GM15510 (cell line): ENCODE data around the gene CPNE4.

Source experiments
- POLR2A ChIP-seq: IDR thresholded peaks from 3 replicates; pipeline ENCODE4 v1.6.1; 2011; ENCODE audit warnings: borderline replicate concordance; ENCODE audit not compliant: insufficient read length; ENCODE audit errors: extremely low read depth

Gene CPNE4

DNA sequence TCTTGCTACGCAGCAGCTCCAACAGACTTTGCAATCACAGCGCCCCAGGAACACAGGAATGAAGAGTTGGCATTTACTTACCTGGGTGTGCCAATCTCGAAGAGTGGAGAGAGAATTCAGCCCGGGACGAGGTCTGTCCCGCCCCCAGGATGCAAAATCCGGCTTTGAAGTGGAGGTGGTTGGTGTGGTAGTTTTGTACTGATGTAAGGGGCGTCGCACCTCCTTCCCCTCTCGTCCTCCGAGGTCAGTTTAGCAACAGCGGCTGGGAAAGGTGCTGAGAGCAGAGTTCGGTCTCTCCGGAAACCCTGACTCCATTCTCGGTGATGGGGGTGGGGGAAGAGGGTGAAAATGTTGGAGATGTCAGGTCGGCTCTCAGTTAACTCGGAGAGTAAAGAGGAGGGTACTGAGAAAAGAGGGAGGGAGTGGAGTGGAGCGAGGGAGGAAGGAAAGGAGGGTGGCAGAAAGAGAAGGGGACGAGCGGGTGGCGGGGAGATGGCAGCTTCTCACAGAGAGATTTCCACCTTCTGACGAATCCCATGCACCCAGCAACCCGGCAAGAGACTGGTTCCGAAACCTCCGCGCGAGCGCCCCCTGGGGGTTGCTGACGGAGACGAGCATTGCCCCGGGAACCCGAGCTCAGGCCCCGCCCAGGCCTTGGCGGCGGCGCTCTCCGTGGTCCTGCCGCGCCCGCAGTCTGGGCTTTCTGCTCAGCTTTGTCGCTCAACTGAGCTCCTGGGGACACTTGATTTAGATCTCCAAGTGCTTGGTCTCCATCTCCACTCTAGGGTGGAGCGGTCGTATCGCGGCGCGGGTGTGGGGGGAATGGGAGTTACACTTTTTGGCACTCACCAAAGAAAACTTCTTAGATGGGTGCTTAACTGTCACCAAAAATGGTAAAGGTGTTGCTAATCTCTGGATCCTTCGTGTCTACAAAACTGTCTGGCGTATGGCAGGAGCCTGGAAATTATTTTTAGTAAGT is at the start of gene CPNE4:
Gene CPNE4, minus strand, starts transcription at position 529 of the 979 bp plus-strand sequence.
- no peak for TF ChIP-seq POLR2A

- TF ChIP-seq POLR2A = no peak
Measured at GRCh38 chr3:132083583-132084279, 48.9 kb upstream of the CPNE4 start.

GRCh38 chr3:132083159-132083558 is 48.3 kb upstream of the CPNE4 start:
- TF ChIP-seq POLR2A = no peak

DNA sequence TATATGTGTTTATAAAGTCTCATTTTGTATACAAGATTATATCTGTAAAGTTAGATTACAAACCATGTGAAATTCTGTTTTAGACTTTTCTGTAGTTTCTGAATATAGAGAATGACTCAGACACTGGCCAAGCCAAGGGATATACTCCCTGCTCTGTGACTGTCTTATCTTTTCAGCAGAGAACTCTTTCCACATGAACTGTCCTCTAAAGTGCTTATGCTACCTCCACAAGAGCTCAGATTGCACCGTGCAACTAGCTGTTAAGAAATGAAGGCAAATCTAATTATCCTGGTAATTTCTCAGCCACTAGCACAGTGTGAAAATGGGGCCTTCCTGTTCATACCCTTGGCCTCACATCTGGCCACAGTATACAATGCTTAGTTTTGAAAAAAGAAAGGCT is 44.3 kb upstream of the CPNE4 start:
- no peak for TF ChIP-seq POLR2A

DNA sequence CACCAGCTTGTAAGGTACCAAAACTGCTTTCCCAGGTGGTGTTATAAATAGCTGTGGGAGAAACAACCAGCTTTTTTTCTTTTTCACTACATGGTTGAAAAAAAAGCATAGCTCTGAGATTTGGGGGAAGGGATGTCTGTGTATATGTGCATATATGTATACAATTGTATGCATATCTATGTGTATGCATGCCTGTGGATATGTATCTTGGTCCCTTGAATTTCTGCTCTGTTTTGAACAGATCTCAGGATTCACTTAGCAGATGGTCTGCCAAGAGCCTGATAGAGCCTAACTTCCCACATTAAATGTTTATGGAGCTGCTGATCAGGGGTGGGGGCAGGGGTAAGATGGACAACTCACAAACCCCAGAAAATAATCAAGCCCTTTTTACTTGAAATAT is 39.0 kb upstream of the CPNE4 start:
- no peak for TF ChIP-seq POLR2A

- no peak for TF ChIP-seq POLR2A
Measured at GRCh38 chr3:132071043-132071442, 36.2 kb upstream of the CPNE4 start.

DNA sequence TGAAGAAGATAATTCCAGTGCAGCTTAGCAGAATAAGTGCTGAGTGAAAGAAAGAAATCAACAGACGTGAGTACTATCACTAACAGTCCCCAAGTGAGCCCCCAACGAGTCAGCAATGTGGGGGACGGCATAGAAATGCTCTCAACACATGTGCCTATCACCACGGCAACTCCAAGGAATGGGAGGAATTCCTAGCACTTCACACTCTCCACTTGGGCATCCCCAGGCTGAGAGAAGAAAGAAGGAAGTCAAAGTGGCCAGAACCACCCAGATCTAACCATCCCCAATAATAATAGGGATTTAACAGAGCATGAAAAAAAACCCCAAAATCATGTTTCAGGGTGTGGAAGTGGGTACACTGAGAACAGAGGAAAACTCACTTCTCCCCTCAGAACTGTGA is 29.3 kb upstream of the CPNE4 start:
- no peak for TF ChIP-seq POLR2A

GRCh38 chr3:132062535-132062934 is 27.7 kb upstream of the CPNE4 start:
- TF ChIP-seq POLR2A = no peak

GRCh38 chr3:132055872-132056271 is 21.1 kb upstream of the CPNE4 start:
- no peak for TF ChIP-seq POLR2A

DNA sequence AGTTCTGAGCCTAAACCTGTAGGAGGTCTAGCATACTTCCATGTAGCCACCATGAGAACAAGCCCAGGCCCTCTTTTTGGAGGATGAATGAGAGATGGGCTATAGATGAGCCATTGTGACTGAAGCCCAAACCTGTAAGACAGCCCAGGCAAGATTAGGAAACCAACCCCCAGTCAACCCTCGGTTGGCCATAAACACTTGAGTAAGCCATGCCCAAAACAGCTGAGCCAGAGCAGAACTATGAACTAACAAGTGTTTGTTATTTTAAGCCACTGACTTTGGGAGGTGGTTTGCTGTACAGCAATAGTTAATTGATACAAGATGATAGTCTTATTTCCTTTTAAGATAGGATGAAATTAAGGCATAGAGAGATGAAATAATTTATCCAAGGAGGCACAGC is 12.4 kb upstream of the CPNE4 start:
- TF ChIP-seq POLR2A = no peak

- no peak for TF ChIP-seq POLR2A
Measured at GRCh38 chr3:132042681-132043080, 7.9 kb upstream of the CPNE4 start.

DNA sequence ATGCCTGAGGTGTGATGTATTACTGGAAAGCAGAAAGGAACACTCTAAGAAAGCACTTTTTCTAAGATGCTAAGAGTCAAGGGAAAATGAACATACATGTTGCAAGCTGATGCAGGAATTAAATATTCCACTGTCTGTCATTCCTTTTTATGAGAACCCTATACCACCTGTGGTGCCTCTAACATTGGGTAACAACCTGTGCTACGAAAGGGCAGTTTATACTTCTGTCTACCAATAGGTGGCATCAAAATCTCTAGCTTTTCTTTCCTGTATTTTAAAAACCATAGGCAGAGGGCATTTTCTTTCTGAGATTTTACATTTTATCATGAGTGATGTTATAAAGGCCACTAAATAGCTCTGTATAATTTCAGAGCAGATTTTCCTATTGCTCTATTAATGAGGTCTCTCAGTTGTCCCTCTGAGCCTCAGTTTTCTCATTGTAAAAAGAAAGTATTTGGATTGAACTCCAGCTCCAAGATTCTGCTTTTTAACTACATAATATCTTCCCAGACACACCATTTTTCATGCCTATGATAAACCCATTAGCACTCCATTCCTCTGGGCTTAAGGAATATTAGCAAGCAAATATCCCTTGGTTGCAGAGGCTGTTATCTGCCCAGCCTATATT is 3.5 kb upstream of the CPNE4 start:
- TF ChIP-seq POLR2A = no peak

GRCh38 chr3:132037581-132037980 is 2.8 kb upstream of the CPNE4 start:
- TF ChIP-seq POLR2A = no peak

GRCh38 chr3:132037056-132037455 is 2.2 kb upstream of the CPNE4 start:
- no peak for TF ChIP-seq POLR2A

DNA sequence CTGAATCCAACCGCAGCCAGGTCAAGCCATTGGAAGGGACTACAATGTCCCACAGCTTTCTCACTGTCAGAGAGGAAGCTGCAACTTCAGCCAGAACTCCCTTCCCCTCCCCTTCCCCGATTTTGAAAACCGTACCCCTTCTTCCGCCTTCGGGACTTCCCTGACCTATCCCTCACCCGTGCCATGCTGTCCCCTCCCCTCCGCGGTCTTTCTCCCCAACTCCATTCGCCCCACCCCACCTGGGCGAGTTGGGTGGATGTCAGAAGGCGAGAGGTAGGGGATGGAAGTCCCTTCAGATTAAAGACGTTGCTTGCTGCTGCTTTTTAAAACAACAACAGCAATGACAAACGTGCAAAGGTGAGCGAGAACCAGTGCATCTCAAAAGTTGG is 723 bp downstream of the CPNE4 start:
- TF ChIP-seq POLR2A = no peak
